OCI-LY1 (cell line): ENCODE data around the gene PTPRA.
A peak's percentile ranks its signal among the peaks of the same experiment; 100 is the strongest.

Experiments used
- EZH2 ChIP-seq: fragments of 200-600 bp; sonication (generic), shearing (Covaris generic); IDR thresholded peaks from 2 replicates; pipeline ENCODE4 v1.8.0; 2017; ENCODE audit warnings: borderline replicate concordance, mixed run types, mild to moderate bottlenecking, antibody characterized with exemption, low read length, moderate library complexity, mixed read lengths
- TF ChIP-seq, protein P1 (sequence below): fragments of 200-600 bp; sonication (generic), shearing (Covaris generic); IDR thresholded peaks from 2 replicates; pipeline ENCODE4 v1.5.1; 2017; ENCODE audit warnings: mild to moderate bottlenecking, antibody characterized with exemption, low read length, moderate library complexity, mixed read lengths

DNA sequence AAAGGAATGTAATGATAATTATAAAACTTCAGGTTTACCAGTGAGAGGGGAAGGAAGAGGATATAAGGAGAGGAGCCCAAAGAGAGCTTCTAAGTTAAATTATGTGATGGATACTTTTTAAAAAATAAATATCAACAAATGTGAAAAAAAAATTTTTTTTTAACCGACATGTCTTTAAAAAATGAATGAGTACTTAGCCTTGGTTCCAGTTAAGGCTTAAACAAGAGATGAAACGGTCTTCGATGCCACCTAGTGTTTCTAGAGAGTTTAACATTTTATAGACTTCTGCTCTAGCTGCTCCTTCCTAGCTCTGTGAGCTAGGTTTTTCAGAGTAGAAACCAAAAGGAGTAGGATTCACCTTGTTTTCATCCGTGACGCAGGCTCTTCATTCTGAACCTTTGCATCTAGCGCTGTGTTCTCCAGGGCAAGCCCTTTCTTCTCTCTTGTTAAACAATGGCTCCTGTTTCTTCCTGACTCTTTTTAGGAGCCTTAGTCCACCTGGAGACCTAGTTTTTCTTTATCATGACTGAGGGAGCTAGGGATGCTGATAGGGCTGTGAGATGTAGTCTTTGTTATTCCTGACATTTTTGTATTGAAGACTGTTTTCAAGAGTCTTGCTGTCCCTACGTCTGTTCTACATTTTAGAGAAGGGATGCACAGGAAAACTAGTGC lies 127.7 kb downstream of the PTPRA start:
- TF ChIP-seq, protein P1, sequence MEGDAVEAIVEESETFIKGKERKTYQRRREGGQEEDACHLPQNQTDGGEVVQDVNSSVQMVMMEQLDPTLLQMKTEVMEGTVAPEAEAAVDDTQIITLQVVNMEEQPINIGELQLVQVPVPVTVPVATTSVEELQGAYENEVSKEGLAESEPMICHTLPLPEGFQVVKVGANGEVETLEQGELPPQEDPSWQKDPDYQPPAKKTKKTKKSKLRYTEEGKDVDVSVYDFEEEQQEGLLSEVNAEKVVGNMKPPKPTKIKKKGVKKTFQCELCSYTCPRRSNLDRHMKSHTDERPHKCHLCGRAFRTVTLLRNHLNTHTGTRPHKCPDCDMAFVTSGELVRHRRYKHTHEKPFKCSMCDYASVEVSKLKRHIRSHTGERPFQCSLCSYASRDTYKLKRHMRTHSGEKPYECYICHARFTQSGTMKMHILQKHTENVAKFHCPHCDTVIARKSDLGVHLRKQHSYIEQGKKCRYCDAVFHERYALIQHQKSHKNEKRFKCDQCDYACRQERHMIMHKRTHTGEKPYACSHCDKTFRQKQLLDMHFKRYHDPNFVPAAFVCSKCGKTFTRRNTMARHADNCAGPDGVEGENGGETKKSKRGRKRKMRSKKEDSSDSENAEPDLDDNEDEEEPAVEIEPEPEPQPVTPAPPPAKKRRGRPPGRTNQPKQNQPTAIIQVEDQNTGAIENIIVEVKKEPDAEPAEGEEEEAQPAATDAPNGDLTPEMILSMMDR = peak; percentile 61; the same call in 1 of the 2 replicates
- no peak for TF ChIP-seq EZH2
